Fibroblast of lung (primary cell): ENCODE results near the gene MRPS18A. TPM values are rescaled to one million over a fixed set of nuclear protein-coding genes. Genes with fewer than 3 reads are reported as not detected.
"Not testable (repeated sequence)": the region's sequence is repeated elsewhere in the genome, so short reads cannot be mapped to it uniquely, and the experiment has no call there.

Experiments
- DNase-seq, 2 donors: peaks; one replicate each; pipeline versions ENCODE4 v3.0.0 to v3.0.0-alpha.2; 2010; ENCODE audit warnings: low read depth in 2 of 2
- H2AFZ ChIP-seq: 2 replicates; pipeline ENCODE4 v1.5.1; 2012; ENCODE audit warnings: low read length, control low read depth, inconsistent platforms
- H3K27ac ChIP-seq: 2 replicates; pipeline ENCODE4 v1.5.1; 2011; ENCODE audit warnings: low read length, control low read depth; ENCODE audit not compliant: insufficient read depth
- H3K27me3 ChIP-seq: 2 replicates; pipeline ENCODE4 v1.5.1; 2011; ENCODE audit warnings: mild to moderate bottlenecking, low read length; ENCODE audit not compliant: control insufficient read depth, insufficient read depth
- H3K36me3 ChIP-seq: 2 replicates; pipeline ENCODE4 v1.5.1; 2011; ENCODE audit warnings: low read length; ENCODE audit not compliant: control insufficient read depth, insufficient read depth
- H3K4me1 ChIP-seq: 2 replicates; pipeline ENCODE4 v1.5.1; 2011; ENCODE audit warnings: low read length; ENCODE audit not compliant: control insufficient read depth, insufficient read depth; ENCODE audit errors: extremely low read depth
- H3K4me2 ChIP-seq: 2 replicates; pipeline ENCODE4 v1.5.1; 2011; ENCODE audit warnings: low read length, control low read depth; ENCODE audit not compliant: insufficient read depth; ENCODE audit errors: extremely low read depth
- H3K4me3 ChIP-seq, 4 experiments: fragments of 200-600 bp in 1 of 4; sonication (generic) in 1 of 4; replicated peaks in 1 of 4; 2 replicates each; pipeline ENCODE4 v1.5.1; 2011 to 2016; ENCODE audit warnings: low read length in 4 of 4, low read depth in 3 of 4, mild to moderate bottlenecking in 3 of 4, control low read depth in 2 of 4, inconsistent platforms in 1 of 4, mixed read lengths in 1 of 4; ENCODE audit not compliant: insufficient read depth in 1 of 4; ENCODE audit errors: control extremely low read depth in 1 of 4
- H3K79me2 ChIP-seq: 2 replicates; pipeline ENCODE4 v1.5.1; 2012; ENCODE audit warnings: mild to moderate bottlenecking, low read length, inconsistent platforms; ENCODE audit not compliant: control insufficient read depth, insufficient read depth
- H3K9ac ChIP-seq: 2 replicates; pipeline ENCODE4 v1.5.1; 2011; ENCODE audit warnings: mild to moderate bottlenecking, low read length, control low read depth; ENCODE audit not compliant: insufficient read depth
- H3K9me3 ChIP-seq: 2 replicates; pipeline ENCODE4 v1.5.1; 2012; ENCODE audit warnings: low read depth, low read length; ENCODE audit not compliant: control insufficient read depth, insufficient read depth
- H4K20me1 ChIP-seq: 2 replicates; pipeline ENCODE4 v1.5.1; 2011; ENCODE audit warnings: low read length; ENCODE audit not compliant: control insufficient read depth, insufficient read depth; ENCODE audit errors: extremely low read depth
- CTCF ChIP-seq, 2 donors: IDR thresholded peaks in 1 of 2; conservative IDR thresholded peaks in 1 of 2; 1 replicate in 1 of 2; 2 replicates in 1 of 2; pipeline ENCODE4 v1.5.1; 2011 to 2012; ENCODE audit warnings: low read length in 2 of 2, control low read depth in 1 of 2, inconsistent platforms in 1 of 2, low read depth in 1 of 2, mild to moderate bottlenecking in 1 of 2
- EZH2 ChIP-seq: IDR thresholded peaks from 2 replicates; pipeline ENCODE4 v1.5.1; 2012; ENCODE audit warnings: low read length, control low read depth, mild to moderate bottlenecking; ENCODE audit errors: missing control alignments
- polyA plus RNA-seq, 2 donors: library from polyadenylated mRNA; depleted of rRNA in 1 of 2; stranded (reverse) in 1 of 2; unstranded in 1 of 2; fragments of >200 nt; gene quantifications; 2 replicates each; pipeline ENCODE4 v1.2.1, GENCODE V29; 2011 to 2012; ENCODE audit warnings: missing spikeins in 1 of 2
- total RNA-seq: library from RNA; depleted of rRNA; stranded (reverse); fragments of >200 nt; gene quantifications from 2 replicates; pipeline ENCODE4 v1.2.1, GENCODE V29; 2014

MRPS18A gene
- total and polyA plus RNA-seq, 2 donors (not counting 1 experiment from before 2014, with no cell fraction given), result 31.8 to 42.1 TPM

- DNase-seq, result no peak
- peaks cover 21% of the 10 kb centered on the region for H3K79me2 ChIP-seq
- no peak overlapping the region for H3K27ac ChIP-seq
- no peaks in the 10 kb centered on the region for H4K20me1 ChIP-seq
- no peak overlapping the region for H2AFZ ChIP-seq
- peaks cover 2% of the 10 kb centered on the region for H3K36me3 ChIP-seq
- no peak for TF ChIP-seq CTCF (conservative IDR thresholded peaks at IDR 0.05 in 1 of 2, IDR thresholded peaks at IDR 0.05 in 1 of 2; ENCODE audit: low read depth in 1 of 2, low read length in 2 of 2)
- TF ChIP-seq EZH2, result no peak
- H3K9ac ChIP-seq, result no peak overlapping the region
- H3K4me1 ChIP-seq, result peaks cover 4% of the 10 kb centered on the region
- no peak overlapping the region for H3K4me2 ChIP-seq
- H3K27me3 ChIP-seq, result no peaks in the 10 kb centered on the region
- no peak overlapping the region for H3K4me3 ChIP-seq
- no peaks in the 10 kb centered on the region for H3K9me3 ChIP-seq
Measured at GRCh38 chr6:43634702-43635303, 52.8 kb downstream of the MRPS18A start.

- H3K9me3 ChIP-seq, H3K27me3 ChIP-seq, DNase-seq, H3K36me3 ChIP-seq, H3K4me1 ChIP-seq, H3K4me2 ChIP-seq, H3K4me3 ChIP-seq, H2AFZ ChIP-seq, H4K20me1 ChIP-seq, H3K9ac ChIP-seq, H3K27ac ChIP-seq: not testable (repeated sequence)
- peaks cover 22% of the 10 kb centered on the region for H3K79me2 ChIP-seq
Measured at GRCh38 chr6:43633002-43633401, 54.6 kb downstream of the MRPS18A start.

GRCh38 chr6:43630980-43631619, 56.5 kb downstream of the MRPS18A start:
- Histone ChIP-seq H3K4me2 (no peak overlapping the region), H3K27me3 (no peaks in the 10 kb centered on the region), H3K27ac (no peak overlapping the region), H2AFZ (no peak overlapping the region), H3K9ac (no peak overlapping the region), H4K20me1 (no peaks in the 10 kb centered on the region), H3K79me2 (peaks cover 26% of the 10 kb centered on the region), H3K9me3 (no peaks in the 10 kb centered on the region), H3K36me3 (peaks cover 1% of the 10 kb centered on the region), H3K4me1 (peaks cover 14% of the 10 kb centered on the region), H3K4me3 (no peak overlapping the region)
- TF ChIP-seq CTCF (conservative IDR thresholded peaks at IDR 0.05 in 1 of 2, IDR thresholded peaks at IDR 0.05 in 1 of 2; ENCODE audit: low read depth in 1 of 2, low read length in 2 of 2) (no peak), EZH2 (no peak)
- DNase-seq, result no peak
